AG09319 (cell line): ENCODE data around the gene LYST.
"Not testable (repeated sequence)": the region's sequence is repeated elsewhere in the genome, so short reads cannot be mapped to it uniquely, and the experiment has no call there.

Source experiments
- DNase-seq: peaks from one replicate; pipeline ENCODE4 v3.0.0-alpha.2; 2010; ENCODE audit warnings: low read depth; ENCODE audit errors: extremely low read depth
- TF ChIP-seq, protein P1 (sequence below): IDR thresholded peaks from 2 replicates; pipeline ENCODE4 v1.5.1; 2011; ENCODE audit warnings: low read depth, mild to moderate bottlenecking, inconsistent platforms, low read length, moderate library complexity

Gene LYST

DNA sequence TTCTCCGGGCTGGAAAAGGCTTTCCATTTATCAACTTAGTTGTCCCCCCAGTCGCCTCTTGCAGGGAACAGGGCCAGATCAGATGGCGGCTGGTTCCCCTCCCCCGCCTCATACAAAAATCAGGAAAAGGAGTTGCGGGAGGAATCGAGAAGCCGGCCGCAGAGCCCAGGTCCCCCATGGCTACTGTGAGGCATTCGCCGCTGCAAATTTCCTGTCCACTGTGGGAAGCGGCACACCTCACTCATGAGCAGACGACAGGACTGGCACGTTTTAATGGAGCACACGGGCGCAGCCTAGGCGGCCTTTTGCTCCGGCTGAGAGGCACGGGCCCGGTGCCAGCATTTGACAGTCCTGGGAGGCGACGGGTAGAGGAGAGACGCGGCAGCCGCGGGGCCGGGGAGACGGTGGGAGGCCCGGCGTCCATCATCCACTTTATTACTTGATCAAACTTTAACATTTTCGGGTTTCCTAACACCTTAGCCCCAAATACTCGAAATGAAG, 218.2 kb downstream of the LYST start:
- no peak for DNase-seq
- TF ChIP-seq, protein P1, sequence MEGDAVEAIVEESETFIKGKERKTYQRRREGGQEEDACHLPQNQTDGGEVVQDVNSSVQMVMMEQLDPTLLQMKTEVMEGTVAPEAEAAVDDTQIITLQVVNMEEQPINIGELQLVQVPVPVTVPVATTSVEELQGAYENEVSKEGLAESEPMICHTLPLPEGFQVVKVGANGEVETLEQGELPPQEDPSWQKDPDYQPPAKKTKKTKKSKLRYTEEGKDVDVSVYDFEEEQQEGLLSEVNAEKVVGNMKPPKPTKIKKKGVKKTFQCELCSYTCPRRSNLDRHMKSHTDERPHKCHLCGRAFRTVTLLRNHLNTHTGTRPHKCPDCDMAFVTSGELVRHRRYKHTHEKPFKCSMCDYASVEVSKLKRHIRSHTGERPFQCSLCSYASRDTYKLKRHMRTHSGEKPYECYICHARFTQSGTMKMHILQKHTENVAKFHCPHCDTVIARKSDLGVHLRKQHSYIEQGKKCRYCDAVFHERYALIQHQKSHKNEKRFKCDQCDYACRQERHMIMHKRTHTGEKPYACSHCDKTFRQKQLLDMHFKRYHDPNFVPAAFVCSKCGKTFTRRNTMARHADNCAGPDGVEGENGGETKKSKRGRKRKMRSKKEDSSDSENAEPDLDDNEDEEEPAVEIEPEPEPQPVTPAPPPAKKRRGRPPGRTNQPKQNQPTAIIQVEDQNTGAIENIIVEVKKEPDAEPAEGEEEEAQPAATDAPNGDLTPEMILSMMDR = no peak

DNA sequence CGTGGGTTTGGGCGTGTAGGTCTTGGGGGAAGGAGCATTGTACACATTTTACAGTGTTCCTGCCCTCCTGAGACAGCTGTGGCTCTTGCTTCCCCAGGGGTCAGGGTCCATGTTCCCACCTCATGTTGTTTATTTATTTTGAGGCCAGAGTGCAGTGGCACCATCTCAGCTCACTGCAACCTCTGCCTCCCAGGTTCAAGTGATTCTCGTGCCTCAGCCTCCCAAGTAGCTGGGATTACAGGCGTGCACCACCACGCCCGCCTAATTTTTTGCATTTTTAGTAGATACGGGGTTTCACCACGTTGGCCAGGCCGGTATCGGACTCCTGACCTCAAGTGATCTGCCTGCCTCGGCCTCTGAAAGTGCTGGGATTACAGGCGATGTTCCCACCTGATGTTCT, 219.2 kb downstream of the LYST start:
- not testable (repeated sequence) for DNase-seq

DNA sequence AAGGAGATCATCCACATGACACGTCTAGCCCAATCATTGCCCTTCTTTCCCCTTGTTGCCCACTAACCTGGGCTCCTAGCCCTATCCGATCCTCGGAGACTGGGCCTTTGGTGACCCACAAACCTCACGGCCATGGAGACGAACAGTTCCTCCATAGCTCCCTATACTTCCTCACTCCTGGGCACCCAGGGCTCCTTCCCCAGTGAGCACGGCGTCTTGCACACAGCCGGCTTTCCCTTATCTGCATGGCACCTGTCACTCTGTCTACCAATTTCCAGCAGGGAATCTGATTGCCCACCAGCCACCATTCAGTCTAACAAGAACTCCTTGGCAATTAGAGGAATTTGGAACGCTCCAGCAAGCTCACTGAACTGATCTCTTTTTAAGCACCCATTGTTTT, 220.2 kb downstream of the LYST start:
- TF ChIP-seq, protein P1 = no peak
- DNase-seq = no peak

DNA sequence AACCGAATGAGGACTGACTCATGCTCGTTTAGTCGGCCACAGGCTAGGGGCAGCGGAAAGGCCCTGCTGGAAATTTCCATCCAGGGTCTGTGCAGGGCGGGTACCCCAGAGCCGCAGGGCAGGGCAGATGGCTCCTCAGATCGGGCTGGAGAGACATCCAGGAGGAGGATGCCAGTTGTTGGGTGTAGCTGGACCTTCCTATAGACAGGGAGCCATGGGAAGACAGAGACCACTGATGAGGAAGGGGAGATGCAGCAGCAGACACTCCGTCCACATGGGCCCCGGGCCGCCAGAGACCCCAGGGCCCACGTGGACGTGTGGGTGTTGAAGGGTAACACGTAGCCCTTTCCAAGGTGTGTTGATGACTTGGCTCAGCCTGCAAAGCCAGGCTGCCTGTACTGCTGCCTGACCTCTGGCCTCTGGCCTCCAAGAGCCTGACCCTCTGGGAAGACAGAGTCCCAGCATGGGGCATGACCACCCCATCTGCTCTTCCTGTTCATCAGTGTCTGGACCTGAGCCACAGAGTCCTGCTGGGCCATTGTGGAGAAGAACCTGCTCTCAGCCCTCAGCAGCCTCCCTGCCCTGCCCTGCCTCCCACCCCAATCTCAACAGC, 221.9 kb downstream of the LYST start:
- DNase-seq = no peak
- TF ChIP-seq, protein P1 = no peak

DNA sequence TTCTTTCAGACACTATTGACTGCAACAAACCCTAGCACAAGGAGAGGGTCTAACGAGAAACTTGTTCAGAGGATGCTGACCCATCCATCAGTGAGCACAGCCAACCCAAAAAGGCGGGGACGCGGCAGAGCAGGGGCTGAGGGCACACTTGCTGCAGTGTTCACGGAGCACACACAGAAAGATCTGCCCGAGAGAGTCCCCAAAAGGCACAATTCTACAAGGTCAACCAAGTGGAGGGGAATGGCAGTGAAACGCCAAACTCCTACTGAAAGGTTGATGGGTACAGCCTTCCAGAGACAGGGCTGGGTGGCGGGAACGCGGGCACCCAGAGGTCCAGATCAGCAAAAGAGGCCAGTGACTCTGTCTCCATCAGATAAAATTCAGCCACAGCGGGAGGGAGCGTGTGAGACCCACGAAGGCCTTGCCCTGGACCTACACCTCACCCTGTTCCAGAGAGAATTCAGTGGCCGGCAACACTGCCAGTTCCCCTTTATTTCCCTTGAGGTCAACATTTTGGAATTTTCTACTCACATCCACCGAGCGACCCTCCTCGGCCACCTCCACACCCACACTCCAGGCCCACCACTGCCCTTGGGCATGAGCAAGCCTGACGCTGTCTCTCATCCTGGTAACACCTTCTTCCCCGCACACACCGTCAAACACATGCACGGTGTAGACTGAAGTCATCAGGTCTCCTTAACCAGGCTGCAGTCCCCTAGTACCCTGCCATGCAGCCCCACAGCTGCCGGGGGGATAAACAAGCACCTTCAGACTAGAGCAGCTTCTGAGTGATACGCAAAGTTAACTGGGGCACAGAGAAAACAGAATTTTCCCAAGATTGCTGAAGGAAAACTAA, 222.6 kb downstream of the LYST start:
- no peak for DNase-seq

DNA sequence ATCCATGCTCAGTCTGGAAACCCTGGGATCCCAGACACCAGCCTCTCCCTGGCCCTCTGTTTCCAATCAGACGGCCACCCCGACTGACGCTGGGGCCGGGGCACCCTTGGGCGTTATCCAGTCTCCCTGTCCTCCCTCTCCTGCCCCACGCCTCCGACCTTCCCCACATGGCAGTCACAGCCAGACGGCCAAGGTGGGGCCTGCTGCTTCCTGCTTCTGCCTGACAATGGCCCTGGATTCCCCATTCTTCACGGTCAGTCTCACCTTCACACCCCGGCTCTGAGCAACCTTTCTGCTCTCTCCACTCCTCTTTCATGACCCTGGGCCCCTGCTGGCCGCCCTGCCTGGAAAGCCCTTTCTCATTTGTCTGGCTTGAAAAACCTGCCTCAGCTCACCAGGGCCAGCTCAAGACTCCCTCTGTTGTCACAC, 223.7 kb downstream of the LYST start:
- no peak for DNase-seq
- TF ChIP-seq, protein P1 = no peak

More for the DNA sequence above, 222.6 kb downstream of the LYST start:
- TF ChIP-seq, protein P1 = no peak

DNA sequence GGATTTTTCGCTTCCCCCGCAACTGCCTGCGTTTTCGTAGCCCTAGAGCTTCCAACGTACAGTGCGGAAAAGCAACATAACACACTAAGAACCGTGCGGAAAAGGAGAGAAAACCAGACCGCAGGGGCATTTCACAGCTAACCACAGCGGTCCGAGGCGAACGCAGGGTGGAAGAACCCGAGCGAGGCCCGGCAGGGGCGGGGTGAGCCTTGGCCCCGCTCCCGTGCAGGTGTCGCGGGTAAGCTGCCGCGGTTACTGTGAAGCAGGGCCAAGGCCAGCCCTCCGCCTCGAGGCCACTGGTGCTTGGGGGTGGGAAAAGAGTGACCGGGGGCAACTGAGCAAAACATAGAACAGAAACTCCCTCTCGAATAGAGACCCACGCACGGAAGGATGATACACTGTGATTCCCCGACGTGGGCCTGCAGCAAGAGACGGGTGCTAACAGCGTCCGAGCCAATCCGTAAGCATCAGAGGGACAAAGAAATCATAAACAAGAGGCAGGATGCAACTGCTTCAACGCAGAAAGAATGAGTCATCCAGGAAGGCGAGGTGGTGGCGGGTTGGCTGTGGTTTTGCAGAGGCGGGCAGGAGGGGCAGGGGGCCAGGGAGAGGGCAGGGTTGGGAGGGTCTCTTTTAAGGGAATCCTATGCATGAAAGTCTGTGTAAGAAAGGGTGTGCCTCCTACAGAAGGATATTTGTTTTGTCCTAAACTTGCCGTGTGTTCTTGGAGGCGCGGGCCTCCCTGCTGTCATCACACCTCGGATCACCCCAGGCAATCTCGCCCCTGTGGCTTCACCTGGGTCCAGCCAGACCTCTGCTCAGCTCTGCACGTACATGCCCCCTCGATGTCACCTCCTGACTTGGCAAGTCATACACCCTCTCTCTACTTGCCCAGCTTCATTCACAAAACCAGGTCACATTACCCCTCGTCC, 224.4 kb downstream of the LYST start:
- DNase-seq = no peak
- TF ChIP-seq, protein P1 = no peak
